GM19455 (cell line): ENCODE measurements around the gene PARP6.

Experiments
- ATAC-seq: cut with Tn5 transposase; IDR thresholded peaks from one replicate; pipeline ENCODE4 v1.9.1; 2021; ENCODE audit not compliant: unreplicated experiment

The PARP6 gene

GRCh38 chr15:72231833-72232478 is 40.4 kb downstream of the PARP6 start:
- no peak for ATAC-seq

GRCh38 chr15:72231066-72231832 is 41.1 kb downstream of the PARP6 start, which contains the start of gene PKM:
Gene PKM (minus strand): TSS chr15:72231190. CDS start chr15:72219097, 12,093 bp downstream.
- ATAC-seq, result peak; percentile 46

GRCh38 chr15:72230197-72231065 is 41.9 kb downstream of the PARP6 start:
- no peak for ATAC-seq

GRCh38 chr15:72229947-72230196 is 42.5 kb downstream of the PARP6 start:
- ATAC-seq, result no peak

GRCh38 chr15:72229076-72229946 is 43.0 kb downstream of the PARP6 start:
- ATAC-seq, result no peak

- no peak for ATAC-seq
Measured at GRCh38 chr15:72227720-72228119, 44.6 kb downstream of the PARP6 start.

- no peak for ATAC-seq
Measured at GRCh38 chr15:72227192-72227586, 45.2 kb downstream of the PARP6 start.

- no peak for ATAC-seq
Measured at GRCh38 chr15:72223278-72223677, 49.1 kb downstream of the PARP6 start.

- no peak for ATAC-seq
Measured at GRCh38 chr15:72222393-72222792, 50.0 kb downstream of the PARP6 start.

GRCh38 chr15:72220687-72221086 is 51.7 kb downstream of the PARP6 start:
- ATAC-seq, result no peak

- ATAC-seq, result no peak
Measured at GRCh38 chr15:72217216-72217615, 55.1 kb downstream of the PARP6 start.

GRCh38 chr15:72216079-72216478 is 56.3 kb downstream of the PARP6 start:
- ATAC-seq, result no peak

- ATAC-seq, result no peak
Measured at GRCh38 chr15:72207558-72208085, 64.7 kb downstream of the PARP6 start.

- no peak for ATAC-seq
Measured at GRCh38 chr15:72206677-72207000, 65.7 kb downstream of the PARP6 start.

GRCh38 chr15:72205896-72206676 is 66.3 kb downstream of the PARP6 start:
- ATAC-seq, result no peak

GRCh38 chr15:72205273-72205672 is 67.1 kb downstream of the PARP6 start:
- no peak for ATAC-seq

- no peak for ATAC-seq
Measured at GRCh38 chr15:72203507-72203837, 68.9 kb downstream of the PARP6 start.

GRCh38 chr15:72202801-72203506 is 69.4 kb downstream of the PARP6 start:
- ATAC-seq, result no peak

- no peak for ATAC-seq
Measured at GRCh38 chr15:72202302-72202701, 70.1 kb downstream of the PARP6 start.
